Activated naive CD8-positive, alpha-beta T cell treated with anti-CD3 and anti-CD28 coated beads for 36 hours (primary cell): ENCODE results near the gene ZNF20. TPM values are rescaled to one million over a fixed set of nuclear protein-coding genes. Genes with fewer than 3 reads are reported as not detected.
A peak's percentile ranks its signal among the peaks of the same experiment; 100 is the strongest.

Experiments used
- DNase-seq: peaks from one replicate; pipeline ENCODE4 v3.0.0; 2021
- H3K27ac Mint-ChIP-seq: one replicate; pipeline ENCODE4 v1.8.0; 2022; ENCODE audit warnings: mild to moderate bottlenecking, moderate library complexity, mixed read lengths
- H3K27me3 Mint-ChIP-seq: one replicate; pipeline ENCODE4 v1.8.0; 2022; ENCODE audit warnings: mild to moderate bottlenecking, mixed read lengths
- H3K36me3 Mint-ChIP-seq: one replicate; pipeline ENCODE4 v1.8.0; 2021; ENCODE audit warnings: mild to moderate bottlenecking, mixed read lengths
- H3K4me1 Mint-ChIP-seq: one replicate; pipeline ENCODE4 v1.8.0; 2021; ENCODE audit warnings: mixed read lengths
- H3K4me3 Mint-ChIP-seq: one replicate; pipeline ENCODE4 v1.8.0; 2022; ENCODE audit warnings: mild to moderate bottlenecking, moderate library complexity, mixed read lengths
- H3K9me3 Mint-ChIP-seq: one replicate; pipeline ENCODE4 v1.8.0; 2022; ENCODE audit warnings: mixed read lengths
- total RNA-seq, 2 experiments: library from RNA; stranded (reverse); gene quantifications; one replicate each; pipeline ENCODE4 v1.2.3, GENCODE V29; 2021

Gene ZNF20
- 1 to 10 TPM in 1 of 2 experiments, under 1 TPM in 1; 0.74 to 2.6 TPM for total RNA-seq

GRCh38 chr19:12139885-12140544 lies at the start of gene ZNF20:
TSS of gene ZNF20 (minus strand) at chr19:12140350. CDS start at chr19:12140182, 168 bp downstream.
- Mint-ChIP-seq H3K4me3 (peak within 1 kb of the TSS; percentile 91), H3K9me3 (peaks cover under 1% of the 10 kb centered on the region), H3K27ac (peak within 1 kb of the TSS; percentile 72), H3K27me3 (no peaks in the 10 kb centered on the region), H3K36me3 (peaks cover 26% of the 10 kb centered on the region), H3K4me1 (peaks cover 38% of the 10 kb centered on the region)
- DNase-seq = peak; percentile 90

- Mint-ChIP-seq H3K4me1 (peaks cover 2% of the 10 kb centered on the region), H3K4me3 (no peak overlapping the region), H3K27ac (no peak overlapping the region), H3K9me3 (peaks cover 68% of the 10 kb centered on the region), H3K36me3 (peaks cover 97% of the 10 kb centered on the region), H3K27me3 (no peaks in the 10 kb centered on the region)
- no peak for DNase-seq
Measured at GRCh38 chr19:12187625-12188024, 47.5 kb upstream of the ZNF20 start.

- H3K4me1 Mint-ChIP-seq = peaks cover 8% of the 10 kb centered on the region
- H3K9me3 Mint-ChIP-seq = peaks cover 41% of the 10 kb centered on the region
- no peak overlapping the region for H3K27ac Mint-ChIP-seq
- DNase-seq = no peak
- H3K27me3 Mint-ChIP-seq = no peaks in the 10 kb centered on the region
- H3K36me3 Mint-ChIP-seq = peaks cover 89% of the 10 kb centered on the region
- H3K4me3 Mint-ChIP-seq = no peak overlapping the region
Measured at GRCh38 chr19:12180377-12180776, 40.2 kb upstream of the ZNF20 start.

GRCh38 chr19:12166626-12167025 lies 26.5 kb upstream of the ZNF20 start:
- H3K27me3 Mint-ChIP-seq = no peaks in the 10 kb centered on the region
- no peaks in the 10 kb centered on the region for H3K9me3 Mint-ChIP-seq
- DNase-seq = no peak
- peaks cover 33% of the 10 kb centered on the region for H3K36me3 Mint-ChIP-seq
- H3K4me3 Mint-ChIP-seq = no peak overlapping the region
- peak overlapping the region; percentile 53 for H3K27ac Mint-ChIP-seq
- peaks cover 42% of the 10 kb centered on the region for H3K4me1 Mint-ChIP-seq

- Mint-ChIP-seq H3K27ac (peak overlapping the region; percentile 94), H3K27me3 (no peaks in the 10 kb centered on the region), H3K9me3 (no peaks in the 10 kb centered on the region), H3K4me1 (peaks cover 41% of the 10 kb centered on the region), H3K36me3 (peaks cover 24% of the 10 kb centered on the region), H3K4me3 (peak overlapping the region; percentile 93)
- no peak for DNase-seq
Measured at GRCh38 chr19:12163826-12164225, 23.7 kb upstream of the ZNF20 start.

- DNase-seq = peak; percentile 93
- no peaks in the 10 kb centered on the region for H3K9me3 Mint-ChIP-seq
- peaks cover 39% of the 10 kb centered on the region for H3K4me1 Mint-ChIP-seq
- peak within 1 kb of the TSS; percentile 94 for H3K27ac Mint-ChIP-seq
- no peaks in the 10 kb centered on the region for H3K27me3 Mint-ChIP-seq
- peak within 1 kb of the TSS; percentile 93 for H3K4me3 Mint-ChIP-seq
- H3K36me3 Mint-ChIP-seq = peaks cover 22% of the 10 kb centered on the region
Measured at GRCh38 chr19:12162882-12163806, 23.0 kb upstream of the ZNF20 start, which contains the start of gene ZNF136. TSS of gene ZNF136 (plus strand) at chr19:12163096. CDS start at chr19:12163204, 108 bp downstream.

- H3K4me3 Mint-ChIP-seq = peak overlapping the region; percentile 93
- no peaks in the 10 kb centered on the region for H3K27me3 Mint-ChIP-seq
- DNase-seq = no peak
- peak overlapping the region; percentile 94 for H3K27ac Mint-ChIP-seq
- no peaks in the 10 kb centered on the region for H3K9me3 Mint-ChIP-seq
- peaks cover 39% of the 10 kb centered on the region for H3K4me1 Mint-ChIP-seq
- peaks cover 19% of the 10 kb centered on the region for H3K36me3 Mint-ChIP-seq
Measured at GRCh38 chr19:12162513-12162881, 22.3 kb upstream of the ZNF20 start.

- peaks cover 3% of the 10 kb centered on the region for H3K9me3 Mint-ChIP-seq
- peaks cover 25% of the 10 kb centered on the region for H3K4me1 Mint-ChIP-seq
- H3K27ac Mint-ChIP-seq = no peak overlapping the region
- DNase-seq = peak; percentile 14
- H3K27me3 Mint-ChIP-seq = peaks cover 4% of the 10 kb centered on the region
- H3K36me3 Mint-ChIP-seq = peaks cover 7% of the 10 kb centered on the region
- no peak overlapping the region for H3K4me3 Mint-ChIP-seq
Measured at GRCh38 chr19:12159773-12160414, 19.7 kb upstream of the ZNF20 start.

- H3K27ac Mint-ChIP-seq = peak within 1 kb of the TSS; percentile 81
- peaks cover 4% of the 10 kb centered on the region for H3K27me3 Mint-ChIP-seq
- H3K4me3 Mint-ChIP-seq = peak within 1 kb of the TSS; percentile 86
- H3K4me1 Mint-ChIP-seq = peaks cover 15% of the 10 kb centered on the region
- DNase-seq = peak; percentile 57
- peaks cover 13% of the 10 kb centered on the region for H3K36me3 Mint-ChIP-seq
- peaks cover 3% of the 10 kb centered on the region for H3K9me3 Mint-ChIP-seq
Measured at GRCh38 chr19:12156223-12157058, 16.3 kb upstream of the ZNF20 start, which contains the start of gene ZNF625. TSS of gene ZNF625 (minus strand) at chr19:12156734. CDS start at chr19:12156558, 176 bp downstream.

- H3K9me3 Mint-ChIP-seq = peaks cover 3% of the 10 kb centered on the region
- H3K4me3 Mint-ChIP-seq = peak overlapping the region; percentile 86
- H3K4me1 Mint-ChIP-seq = peaks cover 12% of the 10 kb centered on the region
- DNase-seq = no peak
- peaks cover 4% of the 10 kb centered on the region for H3K27me3 Mint-ChIP-seq
- H3K27ac Mint-ChIP-seq = no peak overlapping the region
- H3K36me3 Mint-ChIP-seq = peaks cover 20% of the 10 kb centered on the region
Measured at GRCh38 chr19:12155324-12155860, 15.2 kb upstream of the ZNF20 start.

GRCh38 chr19:12145348-12145747 lies 5.2 kb upstream of the ZNF20 start:
- peaks cover 17% of the 10 kb centered on the region for H3K9me3 Mint-ChIP-seq
- H3K4me1 Mint-ChIP-seq = peaks cover 11% of the 10 kb centered on the region
- no peak overlapping the region for H3K4me3 Mint-ChIP-seq
- H3K27ac Mint-ChIP-seq = no peak overlapping the region
- peaks cover 36% of the 10 kb centered on the region for H3K36me3 Mint-ChIP-seq
- no peaks in the 10 kb centered on the region for H3K27me3 Mint-ChIP-seq
- DNase-seq = no peak

GRCh38 chr19:12141405-12141736 lies 1.2 kb upstream of the ZNF20 start:
- Mint-ChIP-seq H3K27ac (no peak overlapping the region), H3K4me3 (peak overlapping the region; percentile 91), H3K36me3 (peaks cover 29% of the 10 kb centered on the region), H3K9me3 (peaks cover 11% of the 10 kb centered on the region), H3K27me3 (no peaks in the 10 kb centered on the region), H3K4me1 (peaks cover 38% of the 10 kb centered on the region)
- DNase-seq = no peak

- Mint-ChIP-seq H3K9me3 (peaks cover 7% of the 10 kb centered on the region), H3K27ac (peak overlapping the region; percentile 42)
- peak; percentile 81 for DNase-seq
Measured at GRCh38 chr19:12140545-12141404, 625 bp upstream of the ZNF20 start.

More at GRCh38 chr19:12140545-12141404, 625 bp upstream of the ZNF20 start:
- Mint-ChIP-seq H3K36me3 (peaks cover 26% of the 10 kb centered on the region), H3K27me3 (no peaks in the 10 kb centered on the region), H3K4me3 (peak overlapping the region; percentile 91), H3K4me1 (peaks cover 38% of the 10 kb centered on the region)
